DOHH2 (cell line): Measurements from ENCODE around the gene TOB1.
"Not testable (repeated sequence)": the region's sequence is repeated elsewhere in the genome, so short reads cannot be mapped to it uniquely, and the experiment has no call there.

Experiments
- H3F3A ChIP-seq: fragments of 200-600 bp; sonication (generic), shearing (Covaris generic); 2 replicates; pipeline ENCODE4 v1.6.0; 2016; ENCODE audit warnings: antibody characterized with exemption, mild to moderate bottlenecking; ENCODE audit not compliant: control insufficient read depth, insufficient read depth
- H3K27ac ChIP-seq: fragments of 200-600 bp; sonication (generic); 2 replicates; pipeline ENCODE4 v1.5.1; 2014; ENCODE audit warnings: low read depth, mild to moderate bottlenecking, low read length, moderate library complexity
- H3K27me3 ChIP-seq: fragments of 200-600 bp; sonication (generic); 2 replicates; pipeline ENCODE4 v1.6.1; 2014; ENCODE audit warnings: mild to moderate bottlenecking, low read length, mixed read lengths; ENCODE audit not compliant: control insufficient read depth
- H3K36me3 ChIP-seq: fragments of 200-600 bp; sonication (generic); 2 replicates; pipeline ENCODE4 v1.6.1; 2014; ENCODE audit warnings: mild to moderate bottlenecking, low read length, moderate library complexity, mixed read lengths; ENCODE audit not compliant: control insufficient read depth
- H3K4me1 ChIP-seq: fragments of 200-600 bp; sonication (generic); 2 replicates; pipeline ENCODE4 v1.6.1; 2014; ENCODE audit warnings: mild to moderate bottlenecking, low read length, mixed read lengths; ENCODE audit not compliant: control insufficient read depth
- H3K4me2 ChIP-seq: fragments of 200-600 bp; sonication (generic); 2 replicates; pipeline ENCODE4 v1.6.0; 2014; ENCODE audit warnings: mild to moderate bottlenecking, low read length, moderate library complexity
- H3K4me3 ChIP-seq: fragments of 200-600 bp; sonication (generic); 2 replicates; pipeline ENCODE4 v1.5.1; 2014; ENCODE audit warnings: mild to moderate bottlenecking, low read length, mixed read lengths
- H3K79me2 ChIP-seq: fragments of 200-600 bp; sonication (generic); 2 replicates; pipeline ENCODE4 v1.6.1; 2014; ENCODE audit warnings: mild to moderate bottlenecking, low read length, mixed read lengths; ENCODE audit not compliant: control insufficient read depth
- H3K9me2 ChIP-seq: fragments of 200-600 bp; sonication (generic); replicated peaks from 2 replicates; pipeline ENCODE4 v1.6.1; 2014; ENCODE audit warnings: mild to moderate bottlenecking, low read length, mixed read lengths; ENCODE audit not compliant: control insufficient read depth
- H3K9me3 ChIP-seq: fragments of 200-600 bp; sonication (generic); 2 replicates; pipeline ENCODE4 v1.6.1; 2014; ENCODE audit warnings: antibody characterized with exemption, low read length, mixed read lengths; ENCODE audit not compliant: control insufficient read depth, insufficient read depth
- H4K20me1 ChIP-seq: fragments of 200-600 bp; sonication (generic); 2 replicates; pipeline ENCODE4 v1.6.0; 2014; ENCODE audit warnings: low read depth, mild to moderate bottlenecking, antibody characterized with exemption, low read length, moderate library complexity; ENCODE audit not compliant: control insufficient read depth, insufficient read depth
- EZH2phosphoT487 ChIP-seq: fragments of 200-600 bp; sonication (generic); IDR thresholded peaks from 2 replicates; pipeline ENCODE4 v1.6.1; 2017; ENCODE audit warnings: borderline replicate concordance, mild to moderate bottlenecking, antibody characterized with exemption, low read length, moderate library complexity, mixed read lengths
- TF ChIP-seq, protein P1 (sequence below): fragments of 200-600 bp; sonication (generic); IDR thresholded peaks from one replicate; pipeline ENCODE4 v1.5.1; 2014; ENCODE audit warnings: antibody characterized with exemption, mild to moderate bottlenecking, low read depth, low read length; ENCODE audit not compliant: poor library complexity, severe bottlenecking

Gene TOB1

GRCh38 chr17:50879086-50879485 lies 12.9 kb upstream of the TOB1 start:
- H3K4me3 ChIP-seq, result no peak overlapping the region
- peaks cover 16% of the 10 kb centered on the region for H3K4me1 ChIP-seq
- H3K4me2 ChIP-seq, result no peak overlapping the region
- no peak overlapping the region for H3K27ac ChIP-seq
- peaks cover 6% of the 10 kb centered on the region; the same call in 1 of the 2 replicates for H3K9me3 ChIP-seq
- H3K9me2 ChIP-seq, result no peaks in the 10 kb centered on the region
- H3F3A ChIP-seq, result no peaks in the 10 kb centered on the region; the same call in 1 of the 2 replicates
- TF ChIP-seq EZH2phosphoT487, result no peak
- TF ChIP-seq, protein P1, sequence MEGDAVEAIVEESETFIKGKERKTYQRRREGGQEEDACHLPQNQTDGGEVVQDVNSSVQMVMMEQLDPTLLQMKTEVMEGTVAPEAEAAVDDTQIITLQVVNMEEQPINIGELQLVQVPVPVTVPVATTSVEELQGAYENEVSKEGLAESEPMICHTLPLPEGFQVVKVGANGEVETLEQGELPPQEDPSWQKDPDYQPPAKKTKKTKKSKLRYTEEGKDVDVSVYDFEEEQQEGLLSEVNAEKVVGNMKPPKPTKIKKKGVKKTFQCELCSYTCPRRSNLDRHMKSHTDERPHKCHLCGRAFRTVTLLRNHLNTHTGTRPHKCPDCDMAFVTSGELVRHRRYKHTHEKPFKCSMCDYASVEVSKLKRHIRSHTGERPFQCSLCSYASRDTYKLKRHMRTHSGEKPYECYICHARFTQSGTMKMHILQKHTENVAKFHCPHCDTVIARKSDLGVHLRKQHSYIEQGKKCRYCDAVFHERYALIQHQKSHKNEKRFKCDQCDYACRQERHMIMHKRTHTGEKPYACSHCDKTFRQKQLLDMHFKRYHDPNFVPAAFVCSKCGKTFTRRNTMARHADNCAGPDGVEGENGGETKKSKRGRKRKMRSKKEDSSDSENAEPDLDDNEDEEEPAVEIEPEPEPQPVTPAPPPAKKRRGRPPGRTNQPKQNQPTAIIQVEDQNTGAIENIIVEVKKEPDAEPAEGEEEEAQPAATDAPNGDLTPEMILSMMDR, result no peak
- H4K20me1 ChIP-seq, result no peaks in the 10 kb centered on the region
- H3K36me3 ChIP-seq, result no peaks in the 10 kb centered on the region
- H3K79me2 ChIP-seq, result no peaks in the 10 kb centered on the region
- H3K27me3 ChIP-seq, result no peaks in the 10 kb centered on the region

DNA sequence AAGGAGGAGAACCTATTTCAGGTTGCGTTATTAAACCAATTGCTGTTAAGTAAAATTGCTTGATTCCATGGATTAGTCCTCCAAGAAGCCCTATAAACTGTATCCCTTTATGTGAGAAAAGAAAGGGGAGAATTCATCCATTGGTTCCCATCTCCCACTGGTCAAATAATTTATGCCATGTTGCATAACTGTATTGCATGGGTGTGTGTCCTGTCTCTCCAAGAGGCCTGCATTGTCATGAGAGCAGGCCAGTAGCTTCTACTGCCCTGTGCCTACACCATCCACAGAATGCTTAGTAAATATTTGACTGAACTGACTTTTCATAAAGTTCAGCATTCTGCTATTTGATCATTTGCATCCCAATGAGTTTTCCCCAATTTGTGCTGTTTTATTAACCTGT lies 11.7 kb upstream of the TOB1 start:
- H3K79me2 ChIP-seq, result no peaks in the 10 kb centered on the region
- no peaks in the 10 kb centered on the region for H4K20me1 ChIP-seq
- TF ChIP-seq, protein P1, result no peak
- TF ChIP-seq EZH2phosphoT487, result no peak
- no peaks in the 10 kb centered on the region for H3K36me3 ChIP-seq
- no peak overlapping the region for H3K27ac ChIP-seq
- H3K4me3 ChIP-seq, result no peak overlapping the region
- H3K9me3 ChIP-seq, result peaks cover 6% of the 10 kb centered on the region; the same call in 1 of the 2 replicates
- no peaks in the 10 kb centered on the region for H3K9me2 ChIP-seq
- no peaks in the 10 kb centered on the region for H3K27me3 ChIP-seq
- no peaks in the 10 kb centered on the region; the same call in 1 of the 2 replicates for H3F3A ChIP-seq
- H3K4me2 ChIP-seq, result no peak overlapping the region
- peaks cover 5% of the 10 kb centered on the region; the same call in 1 of the 2 replicates for H3K4me1 ChIP-seq

- H3K4me1 ChIP-seq, H3K36me3 ChIP-seq, H3K27me3 ChIP-seq, H3K9me3 ChIP-seq, H3K27ac ChIP-seq, H3F3A ChIP-seq, H3K79me2 ChIP-seq, H3K4me2 ChIP-seq, H4K20me1 ChIP-seq, H3K9me2 ChIP-seq, H3K4me3 ChIP-seq: not testable (repeated sequence)
Measured at GRCh38 chr17:50877042-50877441, 10.9 kb upstream of the TOB1 start.

DNA sequence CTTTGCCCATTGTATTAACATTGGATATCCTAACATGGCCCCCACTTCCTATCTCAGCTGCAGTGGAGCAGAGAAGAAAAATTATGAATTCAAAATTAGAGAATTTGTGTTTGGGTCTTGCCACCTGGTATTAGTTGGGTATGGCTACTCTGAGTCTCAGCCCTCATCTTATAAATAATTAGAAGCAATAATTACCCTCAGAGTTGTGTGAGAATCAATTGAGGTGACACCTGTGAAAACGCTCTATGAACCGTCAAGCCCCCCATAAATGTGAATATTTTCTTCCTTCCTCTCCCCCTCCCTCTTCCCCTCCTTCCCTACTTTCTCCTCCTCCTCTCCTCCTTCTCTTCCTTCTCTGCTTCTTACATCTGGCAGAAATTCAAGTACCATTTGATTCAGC lies 8.9 kb upstream of the TOB1 start:
- Histone ChIP-seq H3K4me3 (no peak overlapping the region), H3K36me3 (no peaks in the 10 kb centered on the region), H3K9me3 (peaks cover 5% of the 10 kb centered on the region; the same call in 1 of the 2 replicates), H3K27me3 (no peaks in the 10 kb centered on the region), H4K20me1 (no peaks in the 10 kb centered on the region), H3F3A (no peaks in the 10 kb centered on the region), H3K9me2 (no peaks in the 10 kb centered on the region), H3K79me2 (no peaks in the 10 kb centered on the region), H3K27ac (no peak overlapping the region), H3K4me2 (no peak overlapping the region), H3K4me1 (peaks cover 16% of the 10 kb centered on the region)
- TF ChIP-seq EZH2phosphoT487, result no peak
- TF ChIP-seq, protein P1, result no peak
